Measurements from ENCODE around the gene HIVEP3.

HIVEP3 gene

DNA sequence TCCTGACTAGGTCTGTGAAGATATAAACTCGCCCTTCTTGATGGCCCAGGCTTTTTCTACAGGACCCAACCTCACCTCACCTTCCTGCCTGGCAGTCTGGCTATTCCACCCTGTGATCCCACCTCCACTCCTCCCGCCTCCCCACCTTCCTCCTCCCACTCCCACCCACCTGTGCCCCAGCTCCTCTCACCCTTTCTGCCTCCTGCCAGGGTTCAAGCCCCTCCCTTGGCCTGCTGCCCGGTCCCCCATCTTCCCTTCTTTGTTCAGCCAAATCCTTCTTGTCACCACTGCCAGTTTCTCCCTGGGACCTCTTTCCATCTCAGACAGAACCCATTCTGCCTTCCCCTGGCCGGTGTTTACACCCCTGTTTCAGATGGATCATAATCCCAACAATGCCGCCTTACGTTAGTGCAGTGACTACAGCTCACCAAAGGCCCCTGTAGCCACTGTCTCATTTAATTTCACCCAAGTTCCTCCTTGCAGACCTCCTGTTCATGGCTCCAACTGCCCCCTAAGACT, 306.7 kb downstream of the HIVEP3 start:
- DNase-seq (ENCODE audit: low read depth) = no peak

DNA sequence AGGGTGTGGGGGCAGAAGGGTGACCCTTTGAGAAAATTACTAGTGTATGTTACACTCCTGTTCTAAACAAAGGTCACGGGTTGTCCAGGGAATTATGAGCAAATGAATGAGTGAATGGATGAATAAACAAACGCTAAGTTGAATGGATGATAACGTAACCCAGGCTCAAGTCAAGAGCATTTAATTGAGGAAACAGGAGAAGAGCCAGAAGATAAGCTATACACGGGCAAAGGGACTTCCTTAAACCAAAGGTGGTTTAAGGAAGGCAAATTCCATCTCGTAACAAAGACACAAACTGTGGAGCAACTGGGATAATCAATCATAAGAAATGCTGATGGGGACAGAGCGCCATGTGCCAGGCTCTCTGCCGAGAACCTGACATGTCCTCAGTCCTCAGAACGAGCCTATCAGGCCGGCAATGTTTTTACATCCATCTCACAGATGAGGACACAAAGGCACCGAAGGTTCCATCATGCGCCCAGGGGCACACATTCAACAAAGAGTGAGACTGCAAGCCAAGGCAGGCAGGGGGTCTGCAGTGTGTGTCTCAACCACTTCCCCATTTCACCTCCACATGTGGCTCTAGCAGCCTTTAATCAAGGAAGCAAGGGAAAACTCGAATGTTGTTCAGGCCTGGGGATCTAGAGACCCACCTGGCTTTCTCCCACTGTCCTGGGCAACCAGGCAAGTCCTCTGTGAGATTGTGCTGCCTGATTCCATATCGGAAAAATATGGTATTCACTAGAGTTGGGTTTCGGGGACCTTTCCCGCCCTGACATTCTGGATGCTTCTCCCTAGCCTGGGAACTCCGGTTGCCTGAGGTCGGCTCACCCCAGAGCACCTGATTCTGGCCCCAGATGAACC, 307.4 kb downstream of the HIVEP3 start:
- DNase-seq (ENCODE audit: low read depth) = no peak

- DNase-seq (ENCODE audit: low read depth) = no peak
Observed at GRCh38 chr1:41610361-41610760, 308.4 kb downstream of the HIVEP3 start.

DNA sequence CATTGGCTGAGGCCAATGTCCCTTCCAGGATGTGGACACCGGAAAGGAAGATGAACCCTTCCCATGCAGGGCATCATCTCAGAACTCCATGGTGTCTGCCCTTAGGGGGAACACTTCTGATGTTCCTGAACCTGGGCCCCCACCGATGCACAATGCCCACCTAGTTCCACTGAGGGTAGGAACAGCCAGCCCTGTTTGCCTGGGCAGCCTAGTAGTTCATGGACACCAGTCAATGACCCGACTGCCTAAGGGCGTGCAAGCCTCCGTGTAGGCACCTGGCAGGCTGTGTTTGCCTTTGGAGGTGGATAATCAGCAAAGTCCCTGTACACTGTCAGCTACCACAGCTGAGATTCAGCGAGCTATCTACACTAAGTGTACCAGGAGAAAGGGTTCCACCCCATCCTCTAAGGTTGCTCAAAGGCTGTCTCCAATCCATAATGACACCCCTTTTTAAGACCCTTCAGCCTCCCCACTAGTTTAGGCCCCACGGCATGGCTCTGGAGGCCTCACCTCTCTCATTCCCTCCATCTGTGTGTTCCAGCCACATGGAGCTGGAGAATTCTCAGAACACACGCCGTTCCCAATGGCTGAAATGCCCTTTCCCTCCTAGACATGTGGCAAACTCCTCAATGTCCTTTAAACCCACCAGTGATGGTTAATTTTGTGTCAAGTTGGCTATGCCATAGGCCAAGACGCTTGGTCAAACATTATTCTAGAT, 309.4 kb downstream of the HIVEP3 start:
- DNase-seq (ENCODE audit: low read depth) = no peak

- DNase-seq (ENCODE audit: low read depth) = no peak
Observed at GRCh38 chr1:41608211-41608610, 310.5 kb downstream of the HIVEP3 start.

DNA sequence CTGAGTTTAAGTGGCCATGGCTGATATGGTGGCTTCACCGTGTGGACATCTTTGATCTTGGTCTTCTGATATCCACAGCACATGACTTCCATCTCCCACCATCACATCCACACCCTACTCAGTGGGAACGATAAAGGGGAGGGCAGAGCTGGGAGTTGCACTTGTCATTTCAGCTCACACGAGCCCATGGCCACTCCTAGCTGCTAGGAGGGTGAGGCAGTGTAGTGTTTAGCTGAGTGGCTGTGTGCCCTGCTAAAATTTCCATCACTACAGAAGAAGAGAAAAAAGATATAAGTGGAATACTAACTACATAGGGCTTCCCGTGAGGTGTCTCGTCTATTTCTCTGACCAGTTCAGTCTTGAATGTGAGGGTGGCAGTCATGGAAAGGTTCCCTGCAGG, 310.9 kb downstream of the HIVEP3 start:
- DNase-seq (ENCODE audit: low read depth) = no peak

- DNase-seq (ENCODE audit: low read depth) = no peak
Observed at GRCh38 chr1:41599912-41600311, 318.8 kb downstream of the HIVEP3 start.

DNA sequence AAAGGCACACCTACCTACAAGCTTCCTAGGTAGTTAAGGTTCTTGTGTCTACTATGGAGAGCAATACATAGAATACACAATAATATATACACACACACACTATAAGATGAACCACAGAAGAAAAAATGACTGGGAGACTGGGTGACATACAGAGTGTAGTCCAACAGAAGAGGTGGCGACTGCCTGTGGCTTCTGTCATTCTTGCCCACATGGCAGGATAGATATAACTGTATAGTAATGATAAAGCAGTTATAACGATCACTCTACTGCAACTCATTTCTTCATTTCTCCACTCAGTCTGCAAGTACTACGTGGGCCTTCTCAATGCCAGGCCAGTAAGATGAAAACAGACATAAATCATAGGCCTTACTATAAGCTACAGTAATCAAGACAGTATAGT, 320.4 kb downstream of the HIVEP3 start:
- DNase-seq (ENCODE audit: low read depth) = no peak

DNA sequence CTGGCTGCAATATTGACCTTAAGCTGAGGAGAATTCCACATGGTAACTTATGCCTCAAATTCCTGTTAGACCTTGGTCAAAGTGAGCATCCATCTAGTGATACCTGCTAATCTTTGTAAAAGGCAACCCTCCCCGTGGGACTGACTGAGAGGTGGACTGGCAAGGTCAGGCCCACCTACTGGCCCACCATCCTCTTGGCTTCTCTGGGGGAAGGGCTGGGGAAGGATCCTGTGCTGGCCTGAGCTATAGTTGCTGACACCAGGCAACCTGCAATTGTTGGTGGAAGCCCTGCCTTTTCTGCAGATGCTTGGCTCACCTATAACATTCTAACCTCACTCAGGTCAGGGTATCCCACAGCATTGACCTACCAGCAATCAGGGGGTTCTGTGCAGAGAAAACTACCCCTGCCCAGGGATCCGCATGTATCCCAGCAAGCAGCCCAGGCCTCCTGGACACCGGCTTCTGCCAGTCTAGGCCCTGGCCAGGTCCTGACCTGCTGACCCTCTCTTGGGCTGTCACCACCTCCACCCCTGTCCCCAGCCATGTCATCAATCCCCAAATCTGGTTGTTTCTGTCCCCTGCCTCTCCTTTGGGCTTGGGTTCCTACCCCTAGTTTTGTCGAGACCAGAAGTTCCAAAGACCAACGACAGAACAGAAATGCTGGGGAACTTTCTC, 326.1 kb downstream of the HIVEP3 start:
- no peak for DNase-seq (ENCODE audit: low read depth)

GRCh38 chr1:41591891-41592290, 326.8 kb downstream of the HIVEP3 start:
- no peak for DNase-seq (ENCODE audit: low read depth)

DNA sequence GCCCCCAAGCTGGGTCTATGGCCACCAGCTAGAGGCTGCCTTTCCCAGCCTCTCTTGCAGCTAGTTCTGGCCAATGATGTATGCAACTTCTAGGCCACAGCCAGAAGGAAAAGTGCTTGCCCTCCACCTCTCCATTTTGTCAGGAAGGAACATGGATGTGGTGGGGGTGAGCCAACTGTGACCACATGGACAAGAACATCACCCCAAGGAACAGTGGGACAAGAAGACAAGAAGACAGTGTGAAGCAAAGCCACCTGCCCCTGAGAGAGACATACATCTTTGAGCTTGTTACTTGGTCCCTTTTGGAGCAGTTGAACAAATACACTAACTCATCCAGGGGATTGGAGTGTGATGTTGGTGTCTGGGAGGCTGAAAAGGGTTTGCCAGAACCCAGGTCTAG, 328.4 kb downstream of the HIVEP3 start:
- DNase-seq (ENCODE audit: low read depth) = no peak

DNA sequence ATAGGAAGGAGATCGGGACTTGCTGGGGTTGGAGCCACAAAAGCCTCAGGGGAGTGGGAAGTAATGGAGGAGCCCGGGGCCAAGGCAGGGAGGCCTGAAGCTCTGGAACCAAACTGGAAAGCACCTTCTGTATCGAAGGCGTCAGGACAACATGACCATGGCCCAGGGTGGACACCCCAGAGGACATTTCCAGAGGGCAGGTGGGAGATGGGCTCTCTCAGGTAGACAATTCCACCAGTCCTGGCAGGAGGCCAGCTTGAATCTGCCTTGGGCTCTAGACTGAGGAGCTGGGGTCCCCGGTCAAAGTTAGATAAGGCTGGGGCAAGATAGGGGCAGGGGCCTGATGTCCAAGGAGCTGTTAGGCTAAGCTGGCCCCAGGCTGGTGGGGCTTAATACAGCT, 329.3 kb downstream of the HIVEP3 start:
- no peak for DNase-seq (ENCODE audit: low read depth)

- no peak for DNase-seq (ENCODE audit: low read depth)
Observed at GRCh38 chr1:41588334-41588875, 330.3 kb downstream of the HIVEP3 start.

GRCh38 chr1:41587791-41588190, 330.9 kb downstream of the HIVEP3 start:
- no peak for DNase-seq (ENCODE audit: low read depth)

- DNase-seq (ENCODE audit: low read depth) = no peak
Observed at GRCh38 chr1:41586230-41586629, 332.5 kb downstream of the HIVEP3 start.

DNA sequence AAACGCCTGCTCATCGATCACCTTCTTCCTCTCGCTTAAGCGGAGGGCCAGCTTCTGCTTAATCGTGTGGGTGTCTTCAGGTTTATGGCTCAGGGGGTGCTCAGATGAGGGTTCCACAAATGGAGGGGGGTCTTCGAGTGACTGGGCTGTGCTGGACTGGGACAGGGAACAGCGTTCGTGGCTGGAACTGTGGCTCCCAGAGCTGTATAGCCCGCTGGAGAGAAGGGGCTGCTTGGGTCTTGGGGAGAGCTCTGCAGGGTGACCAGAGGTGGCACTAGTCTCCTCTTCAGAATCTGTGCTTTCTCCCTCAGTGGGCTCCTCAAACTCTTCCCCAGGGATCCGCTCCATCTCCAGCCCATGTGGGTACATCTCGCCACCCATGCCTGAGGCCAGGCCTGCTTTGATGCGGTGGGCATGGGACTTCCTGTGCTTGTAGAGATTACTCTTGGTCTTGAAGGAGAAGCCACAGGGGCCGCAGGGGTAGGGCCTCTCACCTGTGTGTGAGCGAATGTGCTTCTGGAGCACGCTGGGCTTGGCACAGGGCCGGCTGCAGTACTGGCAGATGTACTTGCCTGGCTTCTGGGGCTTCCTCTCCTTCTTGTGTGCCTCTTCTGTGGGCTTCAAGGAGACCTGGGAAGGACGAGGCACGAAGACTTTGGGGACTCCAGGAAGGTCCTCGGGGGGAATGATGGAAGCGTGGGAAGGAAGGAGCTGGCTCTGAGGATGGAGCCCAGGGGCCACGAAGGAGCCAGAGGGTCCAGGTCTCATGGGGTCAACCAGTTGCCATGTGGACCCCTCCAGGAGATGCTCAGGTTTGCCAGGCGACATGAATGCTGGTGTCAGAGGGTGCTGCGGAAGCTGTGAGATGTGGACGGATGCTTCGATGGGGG, 334.8 kb downstream of the HIVEP3 start:
- DNase-seq (ENCODE audit: low read depth) = no peak

DNA sequence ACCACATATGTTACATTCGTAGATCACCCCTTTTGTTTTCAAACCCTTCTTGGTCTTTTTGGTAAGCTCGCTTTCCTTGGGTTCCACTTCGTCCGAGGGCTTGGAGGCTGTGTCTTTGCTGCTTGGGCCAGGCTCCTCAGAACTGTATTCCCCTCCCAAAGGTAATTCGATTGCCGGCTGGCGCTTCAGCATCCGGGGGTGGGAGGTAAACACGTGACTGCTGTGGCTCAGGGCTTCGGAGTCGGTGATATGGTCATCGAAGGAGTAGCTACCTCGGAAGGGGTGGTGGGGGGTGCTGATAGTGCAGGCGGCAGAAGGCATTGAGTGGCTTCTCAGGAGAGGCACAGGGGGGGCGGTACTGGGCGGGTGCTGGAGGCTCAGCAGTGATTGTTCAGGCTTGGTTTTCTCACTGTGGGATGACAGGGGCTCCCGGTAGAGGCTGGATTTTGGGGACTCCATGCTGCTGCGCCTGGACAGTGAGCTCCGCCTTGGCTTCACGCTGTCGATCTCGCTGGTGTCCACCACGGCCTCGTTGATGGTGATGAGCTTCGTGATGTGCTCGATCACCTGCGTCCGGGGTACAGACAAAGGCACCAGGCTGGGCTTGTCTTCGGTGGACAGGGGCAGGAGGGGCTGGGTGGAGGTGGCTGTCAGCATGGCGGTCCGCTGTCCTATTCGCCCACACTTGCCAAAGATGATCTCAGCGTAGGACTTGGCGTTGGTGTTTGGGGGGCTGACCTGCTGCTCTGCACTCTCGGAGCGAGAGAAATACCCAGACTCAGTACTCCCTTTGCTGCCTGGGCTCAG, 335.7 kb downstream of the HIVEP3 start:
- DNase-seq (ENCODE audit: low read depth) = no peak

GRCh38 chr1:41582351-41582750, 336.4 kb downstream of the HIVEP3 start:
- no peak for DNase-seq (ENCODE audit: low read depth)

GRCh38 chr1:41582004-41582325, 336.8 kb downstream of the HIVEP3 start:
- no peak for DNase-seq (ENCODE audit: low read depth)

- no peak for DNase-seq (ENCODE audit: low read depth)
Observed at GRCh38 chr1:41581216-41582003, 337.3 kb downstream of the HIVEP3 start.
